Keratinocyte (primary cell): ENCODE measurements around the gene PRKAR1B. TPM values are rescaled to one million over a fixed set of nuclear protein-coding genes. Genes with fewer than 3 reads are reported as not detected.

Source experiments
- DNase-seq: peaks from one replicate; pipeline ENCODE4 v3.0.0-alpha.2; 2011; ENCODE audit warnings: low read depth, missing footprints, low spot score
- FAIRE-seq: peaks from 2 replicates; lab custom pipeline; 2011; peaks lifted over from hg19 to GRCh38; lab: Jason Lieb, UNC
- H2AFZ ChIP-seq: 2 replicates; pipeline ENCODE4 v1.6.0; 2012; ENCODE audit warnings: low read length, control low read depth, inconsistent platforms; ENCODE audit not compliant: control insufficient read depth
- H3K27ac ChIP-seq: 2 replicates; pipeline ENCODE4 v1.5.1; 2011; ENCODE audit warnings: low read length; ENCODE audit not compliant: control insufficient read depth, insufficient read depth
- H3K27me3 ChIP-seq: 3 replicates; pipeline ENCODE4 v1.6.0; 2011; ENCODE audit warnings: low read length; ENCODE audit not compliant: control insufficient read depth, insufficient read depth; ENCODE audit errors: extremely low read depth
- H3K36me3 ChIP-seq, 2 experiments: 2 replicates in 1 of 2; 3 replicates in 1 of 2; pipeline ENCODE4 v1.5.1; 2011; ENCODE audit warnings: low read length in 2 of 2, mild to moderate bottlenecking in 1 of 2; ENCODE audit not compliant: control insufficient read depth in 2 of 2, insufficient read depth in 2 of 2; ENCODE audit errors: extremely low read depth in 1 of 2
- H3K4me1 ChIP-seq: 3 replicates; pipeline ENCODE4 v1.5.1; 2011; ENCODE audit warnings: low read length; ENCODE audit not compliant: control insufficient read depth, insufficient read depth; ENCODE audit errors: extremely low read depth
- H3K4me2 ChIP-seq: 3 replicates; pipeline ENCODE4 v1.6.0; 2011; ENCODE audit warnings: low read depth, low read length; ENCODE audit not compliant: control insufficient read depth, insufficient read depth; ENCODE audit errors: extremely low read depth
- H3K4me3 ChIP-seq, 3 experiments: fragments of 200-600 bp in 1 of 3; sonication (generic) in 1 of 3; 2 replicates in 2 of 3; 3 replicates in 1 of 3; pipeline ENCODE4 v1.5.1; 2011 to 2016; ENCODE audit warnings: low read length in 3 of 3, mild to moderate bottlenecking in 3 of 3, control low read depth in 2 of 3, inconsistent platforms in 1 of 3, low read depth in 1 of 3, mixed read lengths in 1 of 3, mixed run types in 1 of 3, moderate library complexity in 1 of 3; ENCODE audit not compliant: control insufficient read depth in 2 of 3, insufficient read depth in 2 of 3; ENCODE audit errors: extremely low read depth in 1 of 3
- H3K79me2 ChIP-seq: 2 replicates; pipeline ENCODE4 v1.6.0; 2012; ENCODE audit warnings: low read length; ENCODE audit not compliant: control insufficient read depth, insufficient read depth
- H3K9ac ChIP-seq: 3 replicates; pipeline ENCODE4 v1.6.0; 2011; ENCODE audit warnings: low read length; ENCODE audit not compliant: control insufficient read depth, insufficient read depth; ENCODE audit errors: extremely low read depth
- H3K9me1 ChIP-seq: 3 replicates; pipeline ENCODE4 v1.6.0; 2011; ENCODE audit warnings: low read length; ENCODE audit not compliant: control insufficient read depth, insufficient read depth; ENCODE audit errors: extremely low read depth
- H3K9me3 ChIP-seq: 2 replicates; pipeline ENCODE4 v1.5.1; 2012; ENCODE audit warnings: low read depth, low read length; ENCODE audit not compliant: control insufficient read depth
- H4K20me1 ChIP-seq: 3 replicates; pipeline ENCODE4 v1.6.0; 2011; ENCODE audit warnings: low read length; ENCODE audit not compliant: control insufficient read depth, insufficient read depth; ENCODE audit errors: extremely low read depth
- EZH2 ChIP-seq: IDR thresholded peaks from one replicate; pipeline ENCODE4 v1.6.1; 2012; ENCODE audit warnings: inconsistent platforms, mild to moderate bottlenecking, low read length, moderate library complexity
- dilution Hi-C: fragments of 300-500 bp; cut with MboI; formaldehyde crosslinking; loops from one replicate; pipeline ENCODE4 v1.7.0; 2020; ENCODE audit warnings: low sequenced_read_pairs; ENCODE audit not compliant: extremely low pct_ligation_motif_present
- polyA plus RNA-seq, 5 experiments: library from polyadenylated mRNA; depleted of rRNA in 3 of 5; stranded (reverse) in 3 of 5; stranded (forward) in 1 of 5; unstranded in 1 of 5; fragments of >200 nt; gene quantifications; 1 replicate in 1 of 5; 2 replicates in 3 of 5; 3 replicates in 1 of 5; pipeline versions ENCODE4 v1.2.1 to v1.2.3, GENCODE V29; 2011 to 2012; ENCODE audit warnings: missing spikeins in 2 of 5, low read depth in 1 of 5, low replicate concordance in 1 of 5
- TF ChIP-seq, protein P1 (sequence below), 3 experiments: IDR thresholded peaks in 1 of 3; conservative IDR thresholded peaks in 1 of 3; optimal IDR thresholded peaks in 1 of 3; 2 replicates in 2 of 3; 3 replicates in 1 of 3; pipeline versions ENCODE3 to v1.5.1; 2011; ENCODE audit warnings: low read length in 3 of 3, mild to moderate bottlenecking in 3 of 3, moderate library complexity in 2 of 3, control low read depth in 1 of 3, inconsistent platforms in 1 of 3; ENCODE audit not compliant: insufficient read depth in 2 of 3; ENCODE audit errors: extremely low read depth in 1 of 3

The PRKAR1B gene
- polyA plus RNA-seq, 1 donor (not counting 4 experiments of a cell fraction or from before 2014, with no cell fraction given), result 10.8 TPM

DNA sequence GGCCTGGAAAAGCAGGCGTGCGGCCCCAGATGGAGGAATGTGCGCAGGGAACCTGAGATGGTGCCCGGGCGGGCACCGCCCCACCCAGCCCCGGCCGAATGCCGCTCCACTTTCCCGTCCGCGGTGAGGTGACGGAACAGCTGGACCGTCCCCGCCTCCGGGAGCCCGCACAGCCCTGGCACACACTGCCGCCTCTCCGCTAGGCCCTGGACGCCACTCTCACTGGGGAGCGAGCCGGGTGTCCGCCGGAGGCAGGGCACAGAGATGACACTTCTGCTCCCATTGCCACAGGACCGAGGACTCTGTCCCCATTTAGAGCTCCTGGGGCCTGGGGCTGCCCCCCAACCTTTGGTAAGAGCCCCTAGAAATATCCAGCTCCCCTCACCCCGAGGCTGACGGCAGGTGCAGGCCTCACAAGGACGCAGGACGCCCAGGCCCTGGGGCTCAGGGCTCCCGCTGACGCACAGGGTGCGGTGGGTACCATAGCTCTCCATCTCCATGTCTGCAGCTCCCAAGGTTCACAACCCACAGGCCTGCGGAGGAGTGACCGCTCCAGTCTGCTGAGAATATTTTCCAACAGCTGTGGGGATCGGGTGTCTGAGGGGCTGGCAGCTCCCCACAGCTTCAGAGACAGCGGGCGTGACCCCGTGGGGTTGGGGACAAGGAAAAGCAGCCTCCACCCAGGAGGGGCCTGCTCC, 155.2 kb downstream of the PRKAR1B start:
- no peaks in the 10 kb centered on the region for H3K9me1 ChIP-seq
- dilution Hi-C loops, result no loop called here
- no peak for DNase-seq

DNA sequence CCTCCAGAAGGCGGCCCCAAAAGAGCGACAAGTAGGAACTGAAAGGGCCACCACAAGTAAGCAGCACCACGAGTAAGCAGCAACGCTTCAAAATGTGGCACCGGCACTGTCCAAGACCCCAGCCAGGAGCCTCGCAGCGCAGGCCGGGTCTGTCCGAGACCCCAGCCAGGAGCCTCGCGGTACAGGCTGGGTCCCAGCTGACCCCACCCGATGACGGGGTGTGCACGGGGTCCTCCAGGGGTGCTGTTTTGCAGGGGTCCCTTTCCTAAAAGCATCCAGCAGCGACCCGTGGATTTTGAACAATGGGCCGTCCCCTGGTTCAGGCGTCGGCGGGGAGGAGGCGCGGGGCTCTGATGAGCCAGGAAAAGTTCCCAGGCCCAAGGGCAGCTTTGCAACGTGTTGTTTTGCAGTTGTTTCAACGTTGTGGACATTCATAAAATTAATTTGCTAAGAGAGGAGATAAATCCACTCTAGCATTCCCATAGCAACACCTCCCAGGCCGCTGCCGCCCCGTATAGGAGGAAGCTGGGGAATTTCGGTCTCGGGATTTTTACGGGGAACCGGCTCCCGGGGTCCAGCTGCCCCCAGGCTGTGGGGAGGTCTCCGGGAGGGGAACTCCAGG, 155.9 kb downstream of the PRKAR1B start:
- Histone ChIP-seq H3K4me1 (no peaks in the 10 kb centered on the region), H3K27me3 (no peaks in the 10 kb centered on the region), H4K20me1 (no peaks in the 10 kb centered on the region), H3K9ac (no peak overlapping the region), H3K4me3 (no peak overlapping the region), H3K27ac (no peak overlapping the region), H3K9me3 (peaks cover 3% of the 10 kb centered on the region), H2AFZ (no peak overlapping the region), H3K79me2 (no peaks in the 10 kb centered on the region), H3K36me3 (no peaks in the 10 kb centered on the region), H3K9me1 (no peaks in the 10 kb centered on the region), H3K4me2 (no peak overlapping the region)
- no peak for DNase-seq
- no peak for TF ChIP-seq EZH2
- TF ChIP-seq, protein P1, sequence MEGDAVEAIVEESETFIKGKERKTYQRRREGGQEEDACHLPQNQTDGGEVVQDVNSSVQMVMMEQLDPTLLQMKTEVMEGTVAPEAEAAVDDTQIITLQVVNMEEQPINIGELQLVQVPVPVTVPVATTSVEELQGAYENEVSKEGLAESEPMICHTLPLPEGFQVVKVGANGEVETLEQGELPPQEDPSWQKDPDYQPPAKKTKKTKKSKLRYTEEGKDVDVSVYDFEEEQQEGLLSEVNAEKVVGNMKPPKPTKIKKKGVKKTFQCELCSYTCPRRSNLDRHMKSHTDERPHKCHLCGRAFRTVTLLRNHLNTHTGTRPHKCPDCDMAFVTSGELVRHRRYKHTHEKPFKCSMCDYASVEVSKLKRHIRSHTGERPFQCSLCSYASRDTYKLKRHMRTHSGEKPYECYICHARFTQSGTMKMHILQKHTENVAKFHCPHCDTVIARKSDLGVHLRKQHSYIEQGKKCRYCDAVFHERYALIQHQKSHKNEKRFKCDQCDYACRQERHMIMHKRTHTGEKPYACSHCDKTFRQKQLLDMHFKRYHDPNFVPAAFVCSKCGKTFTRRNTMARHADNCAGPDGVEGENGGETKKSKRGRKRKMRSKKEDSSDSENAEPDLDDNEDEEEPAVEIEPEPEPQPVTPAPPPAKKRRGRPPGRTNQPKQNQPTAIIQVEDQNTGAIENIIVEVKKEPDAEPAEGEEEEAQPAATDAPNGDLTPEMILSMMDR (optimal IDR thresholded peaks at IDR 0.05 in 1 of 3, IDR thresholded peaks at IDR 0.05 in 1 of 3, conservative IDR thresholded peaks at IDR 0.05 in 1 of 3; ENCODE audit: extremely low read depth in 1 of 3, insufficient read depth in 2 of 3, low read length in 3 of 3), result no peak
- no peak for FAIRE-seq
- dilution Hi-C loops, result no loop called here

More for the DNA sequence above, 155.2 kb downstream of the PRKAR1B start:
- H3K27ac ChIP-seq, result no peak overlapping the region
- no peak for FAIRE-seq
- no peak overlapping the region for H3K9ac ChIP-seq
- TF ChIP-seq, protein P1 (optimal IDR thresholded peaks at IDR 0.05 in 1 of 3, IDR thresholded peaks at IDR 0.05 in 1 of 3, conservative IDR thresholded peaks at IDR 0.05 in 1 of 3; ENCODE audit: extremely low read depth in 1 of 3, insufficient read depth in 2 of 3, low read length in 3 of 3), result no peak
- TF ChIP-seq EZH2, result no peak
- H2AFZ ChIP-seq, result no peak overlapping the region
- H3K27me3 ChIP-seq, result no peaks in the 10 kb centered on the region
- no peak overlapping the region for H3K4me2 ChIP-seq
- no peak overlapping the region for H3K4me3 ChIP-seq
- no peaks in the 10 kb centered on the region for H3K9me3 ChIP-seq
- no peaks in the 10 kb centered on the region for H4K20me1 ChIP-seq
- no peaks in the 10 kb centered on the region for H3K4me1 ChIP-seq
- H3K36me3 ChIP-seq, result no peaks in the 10 kb centered on the region
- no peaks in the 10 kb centered on the region for H3K79me2 ChIP-seq
